Measurements from ENCODE around the gene AEBP2.

DNA sequence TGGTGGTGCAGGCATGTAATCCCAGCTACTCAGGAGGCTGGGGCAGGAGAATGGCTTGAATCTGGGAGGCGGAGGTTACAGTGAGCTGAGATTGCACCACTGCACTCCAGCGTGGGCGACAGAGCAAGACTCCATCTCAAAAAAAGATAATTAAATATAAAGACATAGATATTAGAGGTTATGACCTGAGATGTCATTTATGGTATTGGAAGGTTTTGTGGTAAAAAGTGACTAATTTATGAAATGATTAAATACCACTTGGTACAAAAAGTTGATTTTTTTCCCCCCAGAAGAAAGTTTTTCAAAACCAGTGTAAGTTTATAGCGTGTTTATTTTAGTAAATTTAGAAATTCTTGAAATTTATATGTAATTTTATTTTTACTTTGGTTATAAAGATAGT lies 4.3 kb downstream of the AEBP2 start:
- no peak for TF ChIP-seq EZH2 (IDR thresholded peaks at IDR 0.05; ENCODE audit: borderline replicate concordance, low read length)
- TF ChIP-seq, protein P1, sequence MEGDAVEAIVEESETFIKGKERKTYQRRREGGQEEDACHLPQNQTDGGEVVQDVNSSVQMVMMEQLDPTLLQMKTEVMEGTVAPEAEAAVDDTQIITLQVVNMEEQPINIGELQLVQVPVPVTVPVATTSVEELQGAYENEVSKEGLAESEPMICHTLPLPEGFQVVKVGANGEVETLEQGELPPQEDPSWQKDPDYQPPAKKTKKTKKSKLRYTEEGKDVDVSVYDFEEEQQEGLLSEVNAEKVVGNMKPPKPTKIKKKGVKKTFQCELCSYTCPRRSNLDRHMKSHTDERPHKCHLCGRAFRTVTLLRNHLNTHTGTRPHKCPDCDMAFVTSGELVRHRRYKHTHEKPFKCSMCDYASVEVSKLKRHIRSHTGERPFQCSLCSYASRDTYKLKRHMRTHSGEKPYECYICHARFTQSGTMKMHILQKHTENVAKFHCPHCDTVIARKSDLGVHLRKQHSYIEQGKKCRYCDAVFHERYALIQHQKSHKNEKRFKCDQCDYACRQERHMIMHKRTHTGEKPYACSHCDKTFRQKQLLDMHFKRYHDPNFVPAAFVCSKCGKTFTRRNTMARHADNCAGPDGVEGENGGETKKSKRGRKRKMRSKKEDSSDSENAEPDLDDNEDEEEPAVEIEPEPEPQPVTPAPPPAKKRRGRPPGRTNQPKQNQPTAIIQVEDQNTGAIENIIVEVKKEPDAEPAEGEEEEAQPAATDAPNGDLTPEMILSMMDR (conservative IDR thresholded peaks at IDR 0.05 in 1 of 2, IDR thresholded peaks at IDR 0.05 in 1 of 2; ENCODE audit: extremely low read depth in 1 of 2, insufficient read depth in 1 of 2, low read depth in 1 of 2, low read length in 2 of 2), result no peak
